ENCODE measurements around the gene XPC.

GRCh38 chr3:14204515-14205284 lies 26.3 kb upstream of the XPC start:
- TF ChIP-seq EZH2phosphoT487 (IDR thresholded peaks at IDR 0.05; ENCODE audit: low read depth, severe bottlenecking, unreplicated experiment) (no peak), CTCF (IDR thresholded peaks at IDR 0.05; ENCODE audit: poor library complexity) (no peak), EZH2 (IDR thresholded peaks at IDR 0.05; ENCODE audit: borderline replicate concordance) (no peak)

Data from hepatocyte (in vitro differentiated cells).